ENCODE results near the gene DNAJC3.

- no peak for TF ChIP-seq CTCF (IDR thresholded peaks at IDR 0.05)
- TF ChIP-seq POLR2A (IDR thresholded peaks at IDR 0.05) = no peak
Observed at GRCh38 chr13:95642999-95643398, 33.9 kb upstream of the DNAJC3 start.
